SK-N-SH (cell line): Measurements from ENCODE around the gene SLC26A3. TPM values are rescaled to one million over a fixed set of nuclear protein-coding genes. Genes with fewer than 3 reads are reported as not detected.

Source experiments
- CTCF ChIA-PET: fragments of 300-600, 350-600 bp; formaldehyde crosslinking; extraction: SDS; loops from one replicate; lab custom pipeline; 2021; lab: Yijun Ruan, JAX
- POLR2A ChIA-PET: fragments of 350-600 bp; sonication (Branson Sonifier 250); formaldehyde crosslinking; extraction: SDS; loops from one replicate; lab custom pipeline; 2020; ENCODE audit warnings: antibody characterized with exemption, inconsistent platforms; lab: Yijun Ruan, JAX
- DNase-seq: peaks from one replicate; pipeline ENCODE4 v3.0.0; 2012
- H2AFZ ChIP-seq: fragments of 200-600 bp; sonication (generic); 2 replicates; pipeline ENCODE4 v1.8.1; 2016; ENCODE audit warnings: antibody characterized with exemption, mild to moderate bottlenecking, low read depth
- H3F3A ChIP-seq: fragments of 200-600 bp; sonication (generic); replicated peaks from 2 replicates; pipeline ENCODE3; 2016; ENCODE audit warnings: antibody characterized with exemption, mild to moderate bottlenecking; ENCODE audit not compliant: insufficient read depth
- H3K27ac ChIP-seq, 2 experiments: fragments of 200-500 bp in 1 of 2; fragments of 200-600 bp in 1 of 2; sonication (Bioruptor generic) in 1 of 2; sonication (generic), shearing (Covaris generic) in 1 of 2; 2 replicates each; pipeline versions ENCODE4 v1.5.1 to v1.6.1; 2014 to 2016; ENCODE audit warnings: low read depth in 2 of 2, inconsistent platforms in 1 of 2, low read length in 1 of 2, mild to moderate bottlenecking in 1 of 2, mixed read lengths in 1 of 2
- H3K27me3 ChIP-seq: fragments of 200-600 bp; sonication (generic), shearing (Covaris generic); 2 replicates; pipeline ENCODE4 v1.6.1; 2016; ENCODE audit warnings: mixed run types; ENCODE audit not compliant: insufficient read depth
- H3K36me3 ChIP-seq, 2 experiments: fragments of 200-500 bp in 1 of 2; fragments of 200-600 bp in 1 of 2; sonication (Bioruptor generic) in 1 of 2; sonication (generic) in 1 of 2; replicated peaks in 1 of 2; 2 replicates each; pipeline versions ENCODE3 to v1.5.1; 2014 to 2016; ENCODE audit warnings: low read length in 1 of 2, mild to moderate bottlenecking in 1 of 2; ENCODE audit not compliant: insufficient read depth in 2 of 2, control insufficient read depth in 1 of 2
- H3K4me1 ChIP-seq, 2 experiments: fragments of 200-500 bp in 1 of 2; fragments of 200-600 bp in 1 of 2; sonication (Bioruptor generic) in 1 of 2; sonication (generic), shearing (Covaris generic) in 1 of 2; 2 replicates each; pipeline versions ENCODE4 v1.5.1 to v1.6.1; 2014 to 2016; ENCODE audit warnings: low read depth in 1 of 2, low read length in 1 of 2, mixed run types in 1 of 2; ENCODE audit not compliant: insufficient read depth in 2 of 2, control insufficient read depth in 1 of 2
- H3K4me2 ChIP-seq: fragments of 200-600 bp; sonication (generic), shearing (Covaris generic); 2 replicates; pipeline ENCODE4 v1.6.1; 2017; ENCODE audit warnings: mixed run types
- H3K4me3 ChIP-seq, 2 experiments: fragments of 200-500 bp in 1 of 2; fragments of 200-600 bp in 1 of 2; sonication (Bioruptor generic) in 1 of 2; sonication (generic), shearing (Covaris generic) in 1 of 2; 2 replicates each; pipeline versions ENCODE4 v1.5.1 to v1.8.1; 2014 to 2016; ENCODE audit warnings: low read depth in 2 of 2, inconsistent platforms in 1 of 2, low read length in 1 of 2, mild to moderate bottlenecking in 1 of 2, mixed read lengths in 1 of 2, moderate library complexity in 1 of 2
- H3K79me2 ChIP-seq: fragments of 200-600 bp; sonication (generic); 2 replicates; pipeline ENCODE4 v1.8.1; 2017; ENCODE audit warnings: mild to moderate bottlenecking; ENCODE audit not compliant: insufficient read depth
- H3K9ac ChIP-seq: fragments of 200-600 bp; sonication (generic); 2 replicates; pipeline ENCODE4 v1.6.1; 2017; ENCODE audit warnings: mixed run types
- H3K9me2 ChIP-seq: fragments of 200-600 bp; sonication (generic); 2 replicates; pipeline ENCODE4 v1.6.1; 2017; ENCODE audit warnings: mixed run types
- H3K9me3 ChIP-seq: fragments of 200-600 bp; sonication (generic); 2 replicates; pipeline ENCODE4 v1.6.1; 2017; ENCODE audit warnings: mixed run types, mild to moderate bottlenecking, moderate library complexity
- H4K20me1 ChIP-seq: fragments of 200-600 bp; sonication (generic); 2 replicates; pipeline ENCODE4 v1.6.1; 2017; ENCODE audit warnings: mild to moderate bottlenecking, mixed run types; ENCODE audit not compliant: insufficient read depth
- CTCF ChIP-seq: fragments of 200-600 bp; sonication (generic); IDR thresholded peaks from 2 replicates; pipeline ENCODE4 v1.6.1; 2017; ENCODE audit warnings: antibody characterized with exemption, mild to moderate bottlenecking, moderate library complexity
- EZH2phosphoT487 ChIP-seq: fragments of 200-600 bp; sonication (generic); IDR thresholded peaks from 2 replicates; pipeline ENCODE4 v1.6.1; 2017; ENCODE audit warnings: low read depth, mixed run types, mild to moderate bottlenecking, antibody characterized with exemption, moderate library complexity, borderline replicate concordance
- GABPA ChIP-seq: IDR thresholded peaks from 2 replicates; pipeline ENCODE4 v1.4.0; 2012; ENCODE audit warnings: low read depth, mild to moderate bottlenecking
- IRF3 ChIP-seq: fragments of 150-350 bp; IDR thresholded peaks from 2 replicates; pipeline ENCODE4 v1.6.1; 2016; ENCODE audit warnings: mild to moderate bottlenecking, low read depth, low read length
- JUND ChIP-seq: IDR thresholded peaks from 2 replicates; pipeline ENCODE4 v1.4.0; 2012
- MEF2A ChIP-seq: IDR thresholded peaks from 2 replicates; pipeline ENCODE4 v1.4.0; 2012; ENCODE audit warnings: low read depth, borderline replicate concordance
- MXI1 ChIP-seq: IDR thresholded peaks from 2 replicates; pipeline ENCODE4 v1.6.1; 2012; ENCODE audit warnings: mild to moderate bottlenecking, low read depth, low read length, improper control_type of control experiment
- NFIC ChIP-seq: IDR thresholded peaks from 2 replicates; pipeline ENCODE4 v1.4.0; 2012; ENCODE audit warnings: borderline replicate concordance
- POLR2AphosphoS5 ChIP-seq: IDR thresholded peaks from 2 replicates; pipeline ENCODE4 v1.6.1; 2012; ENCODE audit warnings: low read depth, low read length
- RCOR1 ChIP-seq: fragments of 150-350 bp; IDR thresholded peaks from 2 replicates; pipeline ENCODE4 v1.6.1; 2017; ENCODE audit warnings: antibody characterized with exemption, low read length
- REST ChIP-seq: IDR thresholded peaks from 2 replicates; pipeline ENCODE4 v1.6.1; 2012; ENCODE audit warnings: mild to moderate bottlenecking, low read depth, low read length, moderate library complexity
- RXRA ChIP-seq: IDR thresholded peaks from 2 replicates; pipeline ENCODE4 v1.4.0; 2012; ENCODE audit warnings: low read depth, mild to moderate bottlenecking, borderline replicate concordance
- SMC3 ChIP-seq: IDR thresholded peaks from 2 replicates; pipeline ENCODE4 v1.6.1; 2012; ENCODE audit warnings: low read depth, low read length, improper control_type of control experiment
- TAF1 ChIP-seq: IDR thresholded peaks from 2 replicates; pipeline ENCODE4 v1.6.1; 2012; ENCODE audit warnings: low read depth, mild to moderate bottlenecking, low read length, moderate library complexity, borderline replicate concordance
- WGBS: methylation state at CpG from one replicate; pipeline ENCODE4 v1.1.6; 2017; ENCODE audit warnings: low lambda C conversion rate; 5-methylcytosine and 5-hydroxymethylcytosine counted together
- polyA plus RNA-seq, 3 experiments: library from polyadenylated mRNA; depleted of rRNA; stranded (reverse); fragments of >200 nt; gene quantifications; 2 replicates each; pipeline ENCODE4 v1.2.3, GENCODE V29; 2012

Gene SLC26A3
- polyA plus RNA-seq, 1 of the 3 experiments (the other 2 are of a cell fraction) = not detected

GRCh38 chr7:107809179-107809578 is 6.2 kb upstream of the SLC26A3 start:
- POLR2A ChIA-PET = no interaction called here
- TF ChIP-seq EZH2phosphoT487 = no peak
- TF ChIP-seq SMC3 = no peak
- no peak for TF ChIP-seq NFIC
- no peak for TF ChIP-seq MEF2A
- no peak for TF ChIP-seq JUND
- no peak for TF ChIP-seq CTCF
- TF ChIP-seq IRF3 = no peak
- TF ChIP-seq RXRA = no peak
- no peak for TF ChIP-seq MXI1
- no peak for TF ChIP-seq TAF1
- no peak for TF ChIP-seq RCOR1
- no peak for TF ChIP-seq REST
- TF ChIP-seq GABPA = no peak
- no peak for TF ChIP-seq POLR2AphosphoS5
- Histone ChIP-seq H3K36me3 (no peaks in the 10 kb centered on the region), H3K9me2 (no peaks in the 10 kb centered on the region), H3K9me3 (no peaks in the 10 kb centered on the region), H3K27me3 (no peaks in the 10 kb centered on the region), H3K4me1 (no peaks in the 10 kb centered on the region), H3K4me2 (no peak overlapping the region), H3K79me2 (no peaks in the 10 kb centered on the region), H3K9ac (no peak overlapping the region), H3K27ac (no peak overlapping the region), H3K4me3 (no peak overlapping the region), H2AFZ (no peak overlapping the region), H3F3A (no peaks in the 10 kb centered on the region), H4K20me1 (no peaks in the 10 kb centered on the region)
- DNase-seq = no peak
- WGBS = 77% methylated on average over 4 of the region's 4 CpGs
- CTCF ChIA-PET = interaction anchor here (0.7 to 1.4 kb wide), 4 partner anchors 10 to 70 kb away, joined by 3 read pairs; no protein-coding TSS in a partner anchor
